Measurements from ENCODE around the gene RPS6KC1.
"Not testable (repeated sequence)": the region's sequence is repeated elsewhere in the genome, so short reads cannot be mapped to it uniquely, and the experiment has no call there.

- TF ChIP-seq CTCF, POLR2A (IDR thresholded peaks at IDR 0.05): not testable (repeated sequence)
Observed at GRCh38 chr1:213160442-213160841, 109.4 kb downstream of the RPS6KC1 start.

Data from Peyer's patch (tissue), 4 donors.